Mesodermal cell (in vitro differentiated cells): ENCODE results near the gene MEIS1.

Experiments used
- H3K27ac ChIP-seq: 2 replicates; pipeline ENCODE4 v1.7.0; 2013; ENCODE audit warnings: mild to moderate bottlenecking, low read depth, low read length, moderate library complexity; ENCODE audit not compliant: severe bottlenecking
- H3K36me3 ChIP-seq: 2 replicates; pipeline ENCODE4 v1.7.1; 2013; ENCODE audit warnings: mild to moderate bottlenecking, low read length, moderate library complexity; ENCODE audit not compliant: control insufficient read depth, insufficient read depth
- H3K4me1 ChIP-seq: one replicate; pipeline ENCODE4 v1.7.1; 2013; ENCODE audit warnings: mild to moderate bottlenecking, low read length; ENCODE audit not compliant: insufficient read depth, control insufficient read depth, poor library complexity, severe bottlenecking
- H3K4me3 ChIP-seq: 2 replicates; pipeline ENCODE4 v1.7.0; 2013; ENCODE audit warnings: low read length, control low read depth, mild to moderate bottlenecking; ENCODE audit not compliant: insufficient read depth, poor library complexity, severe bottlenecking; ENCODE audit errors: extremely low read depth
- H3K9me3 ChIP-seq: 2 replicates; pipeline ENCODE4 v1.7.1; 2013; ENCODE audit warnings: mild to moderate bottlenecking, low read length, moderate library complexity; ENCODE audit not compliant: control insufficient read depth
- WGBS, 2 experiments: methylation state at CpG; one replicate each; pipeline ENCODE4 v1.1.5; 2013; ENCODE audit warnings: missing lambda C conversion rate in 2 of 2; ENCODE audit not compliant: insufficient coverage in 2 of 2; 5-methylcytosine and 5-hydroxymethylcytosine counted together

MEIS1 gene

GRCh38 chr2:66543257-66543767 is 108.4 kb downstream of the MEIS1 start:
- WGBS, 2 experiments: 80 to 90% methylated on average over 1 to 2 of the region's 5 CpGs
- Histone ChIP-seq H3K4me1 (no peaks in the 10 kb centered on the region), H3K36me3 (no peaks in the 10 kb centered on the region), H3K4me3 (no peak overlapping the region), H3K9me3 (no peaks in the 10 kb centered on the region), H3K27ac (no peak overlapping the region)

GRCh38 chr2:66544258-66544657 is 109.3 kb downstream of the MEIS1 start:
- WGBS, 2 experiments: 86% methylated on average over 1 of the region's 2 CpGs; no CpG with 5 or more reads in 1 of the 2 experiments
- Histone ChIP-seq H3K4me3 (no peak overlapping the region), H3K4me1 (no peaks in the 10 kb centered on the region), H3K9me3 (no peaks in the 10 kb centered on the region), H3K27ac (no peak overlapping the region), H3K36me3 (no peaks in the 10 kb centered on the region)

GRCh38 chr2:66545258-66545657 is 110.3 kb downstream of the MEIS1 start:
- H3K9me3 ChIP-seq: no peaks in the 10 kb centered on the region
- H3K4me3 ChIP-seq: no peak overlapping the region
- no peaks in the 10 kb centered on the region for H3K4me1 ChIP-seq
- H3K36me3 ChIP-seq: no peaks in the 10 kb centered on the region
- no peak overlapping the region for H3K27ac ChIP-seq

GRCh38 chr2:66547118-66547517 is 112.2 kb downstream of the MEIS1 start:
- Histone ChIP-seq H3K9me3 (no peaks in the 10 kb centered on the region), H3K36me3 (no peaks in the 10 kb centered on the region), H3K4me3 (no peak overlapping the region), H3K4me1 (no peaks in the 10 kb centered on the region), H3K27ac (no peak overlapping the region)
- WGBS, 2 experiments: 100% methylated on average over 1 of the region's 2 CpGs; no CpG with 5 or more reads in 1 of the 2 experiments

- Histone ChIP-seq H3K9me3 (no peaks in the 10 kb centered on the region), H3K4me1 (no peaks in the 10 kb centered on the region), H3K27ac (no peak overlapping the region), H3K36me3 (no peaks in the 10 kb centered on the region), H3K4me3 (no peak overlapping the region)
- 100% methylated on average over 1 of the region's 2 CpGs; no CpG with 5 or more reads in 1 of the 2 experiments for WGBS, 2 experiments
Observed at GRCh38 chr2:66547887-66548286, 113.0 kb downstream of the MEIS1 start.

GRCh38 chr2:66548422-66548821 is 113.5 kb downstream of the MEIS1 start:
- Histone ChIP-seq H3K4me3 (no peak overlapping the region), H3K27ac (no peak overlapping the region), H3K36me3 (no peaks in the 10 kb centered on the region), H3K4me1 (no peaks in the 10 kb centered on the region), H3K9me3 (no peaks in the 10 kb centered on the region)
- 100% methylated on average over 1 of the region's 3 CpGs for WGBS, 2 experiments

GRCh38 chr2:66550826-66551225 is 115.9 kb downstream of the MEIS1 start:
- H3K36me3 ChIP-seq: no peaks in the 10 kb centered on the region
- no CpG with 5 or more reads among the region's 1 CpG for WGBS, 2 experiments
- H3K9me3 ChIP-seq: no peaks in the 10 kb centered on the region
- no peak overlapping the region for H3K27ac ChIP-seq
- no peak overlapping the region for H3K4me3 ChIP-seq
- H3K4me1 ChIP-seq: no peaks in the 10 kb centered on the region

- Histone ChIP-seq H3K4me1 (no peaks in the 10 kb centered on the region), H3K36me3 (no peaks in the 10 kb centered on the region), H3K27ac (no peak overlapping the region), H3K9me3 (no peaks in the 10 kb centered on the region), H3K4me3 (no peak overlapping the region)
- WGBS, 2 experiments: 89 to 93% methylated on average over 2 to 3 of the region's 4 CpGs
Observed at GRCh38 chr2:66553370-66553769, 118.4 kb downstream of the MEIS1 start.

- Histone ChIP-seq H3K27ac (no peak overlapping the region), H3K4me3 (no peak overlapping the region), H3K4me1 (no peaks in the 10 kb centered on the region), H3K9me3 (no peaks in the 10 kb centered on the region), H3K36me3 (no peaks in the 10 kb centered on the region)
- no CpG with 5 or more reads among the region's 4 CpGs for WGBS, 2 experiments
Observed at GRCh38 chr2:66555091-66555490, 120.2 kb downstream of the MEIS1 start.

GRCh38 chr2:66555501-66556324 is 120.8 kb downstream of the MEIS1 start:
- no peaks in the 10 kb centered on the region for H3K36me3 ChIP-seq
- no peaks in the 10 kb centered on the region for H3K9me3 ChIP-seq
- 90 to 98% methylated on average over 4 to 10 of the region's 14 CpGs for WGBS, 2 experiments
- no peak overlapping the region for H3K27ac ChIP-seq
- H3K4me3 ChIP-seq: no peak overlapping the region
- no peaks in the 10 kb centered on the region for H3K4me1 ChIP-seq

- WGBS, 2 experiments: 100% methylated on average over 1 of the region's 1 CpG; no CpG with 5 or more reads in 1 of the 2 experiments
- no peak overlapping the region for H3K4me3 ChIP-seq
- H3K36me3 ChIP-seq: no peaks in the 10 kb centered on the region
- no peak overlapping the region for H3K27ac ChIP-seq
- peaks cover 11% of the 10 kb centered on the region for H3K4me1 ChIP-seq
- H3K9me3 ChIP-seq: no peaks in the 10 kb centered on the region
Observed at GRCh38 chr2:66559672-66560071, 124.7 kb downstream of the MEIS1 start.
